HepG2 (cell line): ENCODE data around the gene SH2D6. TPM values are rescaled to one million over a fixed set of nuclear protein-coding genes. Genes with fewer than 3 reads are reported as not detected.
A peak's percentile ranks its signal among the peaks of the same experiment; 100 is the strongest.

ENCODE experiments used
- FOXK2 ChIP-seq: fragments of 450-650 bp; IDR thresholded peaks from 2 replicates; pipeline ENCODE4 v1.6.1; 2016
- HOXD1 ChIP-seq: sonication (generic); formaldehyde crosslinking; IDR thresholded peaks from 2 replicates; pipeline ENCODE4 v1.5.0; 2020; ENCODE audit warnings: missing genetic modification reagents
- IKZF1 ChIP-seq: fragments of 450-650 bp; IDR thresholded peaks from 2 replicates; pipeline ENCODE4 v1.7.1; 2016
- KLF6 ChIP-seq: IDR thresholded peaks from 2 replicates; pipeline ENCODE4 v1.8.0; 2016; ENCODE audit warnings: missing biosample characterization, missing genetic modification reagents
- MTF1 ChIP-seq: sonication (generic); formaldehyde crosslinking; IDR thresholded peaks from 2 replicates; pipeline ENCODE4 v1.5.0; 2020; ENCODE audit warnings: missing genetic modification reagents
- POLR2A ChIP-seq, 2 experiments: IDR thresholded peaks; 2 replicates each; pipeline ENCODE4 v1.6.1; 2011; ENCODE audit warnings: low read depth in 2 of 2, low read length in 2 of 2, mild to moderate bottlenecking in 1 of 2, moderate library complexity in 1 of 2; ENCODE audit not compliant: insufficient read depth in 1 of 2
- RAD51 ChIP-seq: fragments of 450-650 bp; IDR thresholded peaks from 2 replicates; pipeline ENCODE4 v1.6.1; 2016; ENCODE audit warnings: borderline replicate concordance
- SRSF1 ChIP-seq: fragments of 200-400 bp; formaldehyde crosslinking; optimal IDR thresholded peaks from 2 replicates; pipeline ENCODE3; 2017; ENCODE audit warnings: mild to moderate bottlenecking, low read depth, low read length, moderate library complexity
- TAF1 ChIP-seq: sonication (generic); formaldehyde crosslinking; IDR thresholded peaks from 2 replicates; pipeline ENCODE4 v1.4.0; 2020; ENCODE audit warnings: missing genetic modification reagents
- TAF15 ChIP-seq: fragments of 200-400 bp; formaldehyde crosslinking; IDR thresholded peaks from one replicate; pipeline ENCODE4 v1.6.1; 2018; ENCODE audit warnings: mild to moderate bottlenecking, low read depth, low read length; ENCODE audit not compliant: poor library complexity, severe bottlenecking
- ZBTB42 ChIP-seq: sonication (generic); formaldehyde crosslinking; IDR thresholded peaks from 2 replicates; pipeline ENCODE4 v1.5.0; 2020; ENCODE audit warnings: mild to moderate bottlenecking, missing genetic modification reagents
- ZBTB7A ChIP-seq: sonication (generic); formaldehyde crosslinking; IDR thresholded peaks from 2 replicates; pipeline ENCODE4 v1.8.0; 2022; ENCODE audit warnings: mild to moderate bottlenecking, missing genetic modification reagents
- ZNF143 ChIP-seq: sonication (generic); formaldehyde crosslinking; IDR thresholded peaks from 2 replicates; pipeline ENCODE4 v1.4.0; 2020; ENCODE audit warnings: missing genetic modification reagents
- ZNF362 ChIP-seq: sonication (generic); formaldehyde crosslinking; IDR thresholded peaks from 2 replicates; pipeline ENCODE4 v1.4.0; 2020; ENCODE audit warnings: missing genetic modification reagents, mild to moderate bottlenecking, borderline replicate concordance
- polyA plus RNA-seq, 8 experiments: library from polyadenylated mRNA; depleted of rRNA in 3 of 8; stranded (reverse) in 7 of 8; unstranded in 1 of 8; fragments of >200 nt; fragmentation: Illumina TruSeq in 4 of 8; extraction: Trizol in 4 of 8; gene quantifications; 2 replicates each; pipeline versions ENCODE4 v1.2.1 to v1.2.3, GENCODE V29; 2011 to 2016; ENCODE audit warnings: low read depth in 4 of 8, missing spikeins in 1 of 8, mixed read lengths in 1 of 8; ENCODE audit not compliant: insufficient read depth in 1 of 8
- total RNA-seq, 5 experiments: library from RNA; depleted of rRNA; stranded (reverse); fragments of >200 nt; fragmentation: Illumina TruSeq; extraction: Trizol; gene quantifications; 2 replicates each; pipeline ENCODE4 v1.2.3, GENCODE V29; 2016; ENCODE audit warnings: low read depth in 1 of 5
- TF ChIP-seq, protein P1 (sequence below): IDR thresholded peaks from 2 replicates; pipeline ENCODE4 v1.6.1; 2016; ENCODE audit warnings: low read depth, missing genetic modification reagents, missing compliant biosample characterization
- TF ChIP-seq, protein P2 (sequence below): sonication (generic); formaldehyde crosslinking; IDR thresholded peaks from 2 replicates; pipeline ENCODE4 v1.8.1; 2023; ENCODE audit warnings: missing genetic modification reagents, inconsistent platforms, borderline replicate concordance

The SH2D6 gene
- total and polyA plus RNA-seq, 2 of the 13 experiments (the other 11 are each of a cell fraction or from before 2014, with no cell fraction given) = 0.11 to 0.26 TPM

DNA sequence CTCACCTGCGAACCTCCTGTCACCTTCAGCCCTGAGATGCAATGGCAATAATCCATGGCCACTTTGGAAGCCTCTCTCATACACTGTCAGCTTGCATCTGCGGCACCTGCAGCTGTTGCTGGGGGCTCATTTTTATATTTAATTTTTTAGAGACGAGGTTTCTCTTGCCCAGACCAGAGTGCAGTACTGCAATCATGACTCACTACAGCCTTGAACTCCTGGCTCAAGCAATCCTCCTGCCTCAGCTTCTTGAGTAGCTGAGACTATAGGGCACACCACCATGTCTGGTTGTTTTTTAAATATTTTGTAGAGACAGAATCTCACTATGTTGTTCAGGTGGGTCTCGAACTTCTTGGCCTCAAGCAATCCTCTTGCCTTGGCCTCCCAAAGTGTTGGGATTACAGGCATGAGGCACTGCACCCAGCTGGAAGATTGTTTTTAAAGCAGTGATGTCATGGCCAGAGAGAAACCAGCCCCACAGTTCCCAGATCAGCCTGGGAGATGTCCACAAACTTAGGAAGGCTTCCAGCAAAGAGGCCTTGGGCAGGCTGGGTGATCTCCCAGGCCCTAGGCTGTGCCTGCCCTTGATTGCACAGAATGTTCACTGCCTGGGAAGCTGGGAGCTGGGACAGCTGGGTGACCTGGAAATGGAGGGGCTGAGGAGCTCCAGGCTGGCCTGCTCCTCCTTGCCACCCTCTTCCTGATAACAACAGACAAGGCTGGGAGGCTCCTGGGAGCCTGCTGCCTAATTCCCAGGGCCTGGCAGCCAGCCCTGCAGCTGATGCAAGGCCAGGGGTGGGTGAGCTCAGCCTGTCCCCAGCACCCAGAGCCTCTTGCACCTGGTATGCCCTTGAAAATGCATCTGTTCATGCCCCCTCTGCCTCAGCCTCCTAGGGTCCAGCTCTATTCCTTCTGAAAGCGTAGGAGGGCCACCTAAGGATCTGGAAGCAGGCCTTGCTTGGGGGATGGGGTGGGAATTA is 27.1 kb downstream of the SH2D6 start (continued):
- TF ChIP-seq, protein P1, sequence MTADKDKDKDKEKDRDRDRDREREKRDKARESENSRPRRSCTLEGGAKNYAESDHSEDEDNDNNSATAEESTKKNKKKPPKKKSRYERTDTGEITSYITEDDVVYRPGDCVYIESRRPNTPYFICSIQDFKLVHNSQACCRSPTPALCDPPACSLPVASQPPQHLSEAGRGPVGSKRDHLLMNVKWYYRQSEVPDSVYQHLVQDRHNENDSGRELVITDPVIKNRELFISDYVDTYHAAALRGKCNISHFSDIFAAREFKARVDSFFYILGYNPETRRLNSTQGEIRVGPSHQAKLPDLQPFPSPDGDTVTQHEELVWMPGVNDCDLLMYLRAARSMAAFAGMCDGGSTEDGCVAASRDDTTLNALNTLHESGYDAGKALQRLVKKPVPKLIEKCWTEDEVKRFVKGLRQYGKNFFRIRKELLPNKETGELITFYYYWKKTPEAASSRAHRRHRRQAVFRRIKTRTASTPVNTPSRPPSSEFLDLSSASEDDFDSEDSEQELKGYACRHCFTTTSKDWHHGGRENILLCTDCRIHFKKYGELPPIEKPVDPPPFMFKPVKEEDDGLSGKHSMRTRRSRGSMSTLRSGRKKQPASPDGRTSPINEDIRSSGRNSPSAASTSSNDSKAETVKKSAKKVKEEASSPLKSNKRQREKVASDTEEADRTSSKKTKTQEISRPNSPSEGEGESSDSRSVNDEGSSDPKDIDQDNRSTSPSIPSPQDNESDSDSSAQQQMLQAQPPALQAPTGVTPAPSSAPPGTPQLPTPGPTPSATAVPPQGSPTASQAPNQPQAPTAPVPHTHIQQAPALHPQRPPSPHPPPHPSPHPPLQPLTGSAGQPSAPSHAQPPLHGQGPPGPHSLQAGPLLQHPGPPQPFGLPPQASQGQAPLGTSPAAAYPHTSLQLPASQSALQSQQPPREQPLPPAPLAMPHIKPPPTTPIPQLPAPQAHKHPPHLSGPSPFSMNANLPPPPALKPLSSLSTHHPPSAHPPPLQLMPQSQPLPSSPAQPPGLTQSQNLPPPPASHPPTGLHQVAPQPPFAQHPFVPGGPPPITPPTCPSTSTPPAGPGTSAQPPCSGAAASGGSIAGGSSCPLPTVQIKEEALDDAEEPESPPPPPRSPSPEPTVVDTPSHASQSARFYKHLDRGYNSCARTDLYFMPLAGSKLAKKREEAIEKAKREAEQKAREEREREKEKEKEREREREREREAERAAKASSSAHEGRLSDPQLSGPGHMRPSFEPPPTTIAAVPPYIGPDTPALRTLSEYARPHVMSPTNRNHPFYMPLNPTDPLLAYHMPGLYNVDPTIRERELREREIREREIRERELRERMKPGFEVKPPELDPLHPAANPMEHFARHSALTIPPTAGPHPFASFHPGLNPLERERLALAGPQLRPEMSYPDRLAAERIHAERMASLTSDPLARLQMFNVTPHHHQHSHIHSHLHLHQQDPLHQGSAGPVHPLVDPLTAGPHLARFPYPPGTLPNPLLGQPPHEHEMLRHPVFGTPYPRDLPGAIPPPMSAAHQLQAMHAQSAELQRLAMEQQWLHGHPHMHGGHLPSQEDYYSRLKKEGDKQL = no peak
- TF ChIP-seq KLF6 (peak; percentile 50; the same call in 1 of the 2 replicates), ZNF362 (no peak), ZBTB42 (CRISPR knock-in tag) (no peak), SRSF1 (no peak), TAF1 (CRISPR knock-in tag) (peak; percentile 31; the same call in 1 of the 2 replicates), POLR2A (IDR thresholded peaks at IDR 0.05; ENCODE audit: insufficient read depth in 1 of 2, low read depth in 2 of 2, low read length in 2 of 2) (no peak), ZNF143 (CRISPR knock-in tag) (no peak), HOXD1 (CRISPR knock-in tag) (no peak), TAF15 (no peak), IKZF1 (no peak), FOXK2 (no peak), RAD51 (no peak), MTF1 (CRISPR knock-in tag) (no peak), ZBTB7A (no peak)
- TF ChIP-seq, protein P2, sequence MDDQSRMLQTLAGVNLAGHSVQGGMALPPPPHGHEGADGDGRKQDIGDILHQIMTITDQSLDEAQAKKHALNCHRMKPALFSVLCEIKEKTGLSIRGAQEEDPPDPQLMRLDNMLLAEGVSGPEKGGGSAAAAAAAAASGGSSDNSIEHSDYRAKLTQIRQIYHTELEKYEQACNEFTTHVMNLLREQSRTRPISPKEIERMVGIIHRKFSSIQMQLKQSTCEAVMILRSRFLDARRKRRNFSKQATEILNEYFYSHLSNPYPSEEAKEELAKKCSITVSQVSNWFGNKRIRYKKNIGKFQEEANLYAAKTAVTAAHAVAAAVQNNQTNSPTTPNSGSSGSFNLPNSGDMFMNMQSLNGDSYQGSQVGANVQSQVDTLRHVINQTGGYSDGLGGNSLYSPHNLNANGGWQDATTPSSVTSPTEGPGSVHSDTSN (CRISPR knock-in tag) = no peak
